ENCODE data around the gene CNTN6. TPM values are rescaled to one million over a fixed set of nuclear protein-coding genes. Genes with fewer than 3 reads are reported as not detected.
A peak's percentile ranks its signal among the peaks of the same experiment; 100 is the strongest.

CNTN6 gene
- total and polyA plus RNA-seq, 2 donors (not counting 1 experiment from before 2014, with no cell fraction given), result not detected

- DNase-seq (ENCODE audit: low read depth in 2 of 2), result no peak
- no peaks in the 10 kb centered on the region for H3K4me1 ChIP-seq (ENCODE audit: control insufficient read depth, extremely low read depth, insufficient read depth, low read length)
- H3K4me3 ChIP-seq (replicated peaks in 1 of 4; ENCODE audit: control extremely low read depth in 1 of 4, insufficient read depth in 1 of 4, low read depth in 3 of 4, low read length in 4 of 4), result no peak overlapping the region
- no peaks in the 10 kb centered on the region for H3K9me3 ChIP-seq (ENCODE audit: control insufficient read depth, insufficient read depth, low read depth, low read length)
- no peak overlapping the region for H3K9ac ChIP-seq (ENCODE audit: insufficient read depth, low read length)
- H3K27ac ChIP-seq (ENCODE audit: insufficient read depth, low read length), result no peak overlapping the region
- TF ChIP-seq CTCF (conservative IDR thresholded peaks at IDR 0.05 in 1 of 2, IDR thresholded peaks at IDR 0.05 in 1 of 2; ENCODE audit: low read depth in 1 of 2, low read length in 2 of 2) (no peak), EZH2 (IDR thresholded peaks at IDR 0.05; ENCODE audit: low read length, missing control alignments) (no peak)
- no peaks in the 10 kb centered on the region for H4K20me1 ChIP-seq (ENCODE audit: control insufficient read depth, extremely low read depth, insufficient read depth, low read length)
- H3K27me3 ChIP-seq (ENCODE audit: control insufficient read depth, insufficient read depth, low read length), result no peaks in the 10 kb centered on the region
- H3K79me2 ChIP-seq (ENCODE audit: control insufficient read depth, insufficient read depth, low read length), result no peaks in the 10 kb centered on the region
- H2AFZ ChIP-seq (ENCODE audit: low read length), result no peak overlapping the region
- H3K36me3 ChIP-seq (ENCODE audit: control insufficient read depth, insufficient read depth, low read length), result no peaks in the 10 kb centered on the region
- H3K4me2 ChIP-seq (ENCODE audit: extremely low read depth, insufficient read depth, low read length), result no peak overlapping the region
Measured at GRCh38 chr3:1235526-1236120, 142.8 kb downstream of the CNTN6 start.

GRCh38 chr3:1251282-1252060 lies 158.6 kb downstream of the CNTN6 start:
- no peak for TF ChIP-seq EZH2 (IDR thresholded peaks at IDR 0.05; ENCODE audit: low read length, missing control alignments)
- TF ChIP-seq CTCF (conservative IDR thresholded peaks at IDR 0.05 in 1 of 2, IDR thresholded peaks at IDR 0.05 in 1 of 2; ENCODE audit: low read depth in 1 of 2, low read length in 2 of 2), result peak in 1 of 2 donors; percentile 25
- H3K4me1 ChIP-seq (ENCODE audit: control insufficient read depth, extremely low read depth, insufficient read depth, low read length), result no peaks in the 10 kb centered on the region
- H3K36me3 ChIP-seq (ENCODE audit: control insufficient read depth, insufficient read depth, low read length), result no peaks in the 10 kb centered on the region
- no peak overlapping the region for H3K4me2 ChIP-seq (ENCODE audit: extremely low read depth, insufficient read depth, low read length)
- no peaks in the 10 kb centered on the region for H4K20me1 ChIP-seq (ENCODE audit: control insufficient read depth, extremely low read depth, insufficient read depth, low read length)
- no peak overlapping the region for H2AFZ ChIP-seq (ENCODE audit: low read length)
- H3K9ac ChIP-seq (ENCODE audit: insufficient read depth, low read length), result no peak overlapping the region
- peak; percentile 27 to 49 for DNase-seq (ENCODE audit: low read depth in 2 of 2)
- no peak overlapping the region for H3K4me3 ChIP-seq (replicated peaks in 1 of 4; ENCODE audit: control extremely low read depth in 1 of 4, insufficient read depth in 1 of 4, low read depth in 3 of 4, low read length in 4 of 4)
- no peaks in the 10 kb centered on the region for H3K27me3 ChIP-seq (ENCODE audit: control insufficient read depth, insufficient read depth, low read length)
- H3K9me3 ChIP-seq (ENCODE audit: control insufficient read depth, insufficient read depth, low read depth, low read length), result no peaks in the 10 kb centered on the region
- H3K27ac ChIP-seq (ENCODE audit: insufficient read depth, low read length), result no peak overlapping the region
- H3K79me2 ChIP-seq (ENCODE audit: control insufficient read depth, insufficient read depth, low read length), result no peaks in the 10 kb centered on the region

GRCh38 chr3:1252061-1252430 lies 159.2 kb downstream of the CNTN6 start:
- no peak overlapping the region for H3K4me3 ChIP-seq (replicated peaks in 1 of 4; ENCODE audit: control extremely low read depth in 1 of 4, insufficient read depth in 1 of 4, low read depth in 3 of 4, low read length in 4 of 4)
- H3K4me1 ChIP-seq (ENCODE audit: control insufficient read depth, extremely low read depth, insufficient read depth, low read length), result no peaks in the 10 kb centered on the region
- H4K20me1 ChIP-seq (ENCODE audit: control insufficient read depth, extremely low read depth, insufficient read depth, low read length), result no peaks in the 10 kb centered on the region
- H3K4me2 ChIP-seq (ENCODE audit: extremely low read depth, insufficient read depth, low read length), result no peak overlapping the region
- no peaks in the 10 kb centered on the region for H3K9me3 ChIP-seq (ENCODE audit: control insufficient read depth, insufficient read depth, low read depth, low read length)
- no peaks in the 10 kb centered on the region for H3K36me3 ChIP-seq (ENCODE audit: control insufficient read depth, insufficient read depth, low read length)
- H2AFZ ChIP-seq (ENCODE audit: low read length), result no peak overlapping the region
- H3K27me3 ChIP-seq (ENCODE audit: control insufficient read depth, insufficient read depth, low read length), result no peaks in the 10 kb centered on the region
- TF ChIP-seq EZH2 (IDR thresholded peaks at IDR 0.05; ENCODE audit: low read length, missing control alignments), result no peak
- TF ChIP-seq CTCF (conservative IDR thresholded peaks at IDR 0.05 in 1 of 2, IDR thresholded peaks at IDR 0.05 in 1 of 2; ENCODE audit: low read depth in 1 of 2, low read length in 2 of 2), result no peak
- H3K27ac ChIP-seq (ENCODE audit: insufficient read depth, low read length), result no peak overlapping the region
- no peak overlapping the region for H3K9ac ChIP-seq (ENCODE audit: insufficient read depth, low read length)
- H3K79me2 ChIP-seq (ENCODE audit: control insufficient read depth, insufficient read depth, low read length), result no peaks in the 10 kb centered on the region
- no peak for DNase-seq (ENCODE audit: low read depth in 2 of 2)
